Stimulated activated CD8-positive, alpha-beta memory T cell treated with anti-CD3 and anti-CD28 coated beads, Interleukin-12 subunit alpha, Interleukin-12 subunit beta, amount 100 ng/mL, for 1 hour (primary cell): ENCODE measurements around the gene CEPT1.
"Not testable (repeated sequence)": the region's sequence is repeated elsewhere in the genome, so short reads cannot be mapped to it uniquely, and the experiment has no call there.

Experiments used
- DNase-seq: peaks from one replicate; pipeline ENCODE4 v3.0.0-alpha.2; 2020; ENCODE audit warnings: low read depth

CEPT1 gene

DNA sequence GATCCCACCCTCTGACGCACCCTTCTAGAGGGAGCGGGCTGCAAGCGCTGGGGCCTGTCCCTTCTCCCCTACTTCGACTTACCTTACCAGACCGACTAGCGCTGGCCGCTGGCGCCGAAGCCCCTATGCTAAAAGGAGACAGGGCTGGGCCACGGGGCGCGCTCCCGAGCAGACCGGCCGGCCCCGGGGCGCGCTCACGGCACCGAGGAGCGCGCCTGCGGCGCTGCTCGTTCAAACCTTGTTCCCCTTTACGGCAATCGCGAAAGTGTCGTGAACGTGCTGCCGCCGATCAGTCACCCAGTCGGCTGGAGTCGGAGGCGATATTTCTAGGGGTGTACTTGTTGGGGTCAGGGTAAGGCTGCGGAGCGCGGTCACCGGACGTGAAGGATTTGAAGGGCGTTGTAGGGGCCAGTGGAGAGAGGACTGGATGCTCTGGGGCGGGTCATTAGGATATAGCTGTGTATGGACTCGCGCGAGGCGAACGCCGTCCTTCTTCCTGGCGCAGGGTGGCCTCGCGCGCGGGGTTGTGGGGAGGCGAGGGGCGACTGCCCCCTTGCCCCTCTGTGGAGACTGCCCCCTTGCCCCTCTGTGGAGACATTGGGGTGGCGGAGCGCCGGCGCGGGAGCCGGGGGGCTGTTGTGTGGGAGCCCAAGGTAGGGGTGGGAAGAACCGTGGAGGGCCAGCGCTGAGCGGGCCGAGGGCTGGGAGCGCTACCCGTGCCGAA, at the start of gene CEPT1, which contains the start of gene DRAM2:
CEPT1 (plus strand) TSS at position 268 of the 724 bp plus-strand sequence. CDS start 7,492 bp downstream, outside the sequence.
DRAM2 (minus strand) TSS at position 138 of the 724 bp plus-strand sequence. CDS start 8,539 bp downstream, outside the sequence.
- peak; percentile 84 for DNase-seq

DNA sequence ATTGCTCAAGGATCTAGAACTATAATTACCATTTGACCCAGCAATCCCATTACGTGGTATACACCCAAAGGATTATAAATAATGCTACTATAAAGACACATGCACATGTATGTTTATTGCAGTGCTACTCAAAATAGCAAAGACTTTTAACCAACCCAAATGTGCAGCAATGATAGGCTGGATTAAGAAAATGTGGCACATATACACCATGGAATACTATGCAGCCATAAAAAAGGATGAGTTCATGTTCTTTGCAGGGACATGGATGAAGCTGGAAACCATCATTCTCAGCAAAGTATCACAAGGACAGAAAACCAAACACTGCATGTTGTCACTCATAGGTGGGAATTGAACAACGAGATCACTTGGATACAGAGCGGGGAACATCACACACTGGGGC, 44.6 kb upstream of the CEPT1 start:
- DNase-seq, result not testable (repeated sequence)

- no peak for DNase-seq
Measured at GRCh38 chr1:111097356-111098099, 42.5 kb upstream of the CEPT1 start.

GRCh38 chr1:111099289-111099688, 40.7 kb upstream of the CEPT1 start:
- no peak for DNase-seq

- DNase-seq, result no peak
Measured at GRCh38 chr1:111101854-111102642, 38.0 kb upstream of the CEPT1 start.

DNA sequence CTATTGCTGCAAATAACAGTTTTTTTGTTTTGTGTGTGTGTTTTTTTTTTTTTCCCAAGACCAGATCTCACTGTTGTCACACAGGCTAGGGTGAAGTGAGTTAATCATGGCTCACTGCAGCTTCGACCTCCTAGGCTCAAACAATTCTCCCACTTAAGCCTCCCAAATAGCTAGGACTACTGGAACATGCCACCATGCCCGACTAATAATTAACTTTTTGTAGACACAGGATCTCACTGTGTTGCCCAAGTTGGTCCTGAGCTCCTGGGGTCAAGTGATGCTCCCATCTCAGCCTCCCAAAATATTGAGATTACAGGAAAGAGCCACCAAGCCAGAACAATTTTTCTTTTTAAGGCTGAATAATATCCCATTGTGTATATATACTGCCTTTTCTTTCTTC, 35.0 kb upstream of the CEPT1 start:
- DNase-seq, result no peak

GRCh38 chr1:111110197-111110899, 29.7 kb upstream of the CEPT1 start:
- no peak for DNase-seq

DNA sequence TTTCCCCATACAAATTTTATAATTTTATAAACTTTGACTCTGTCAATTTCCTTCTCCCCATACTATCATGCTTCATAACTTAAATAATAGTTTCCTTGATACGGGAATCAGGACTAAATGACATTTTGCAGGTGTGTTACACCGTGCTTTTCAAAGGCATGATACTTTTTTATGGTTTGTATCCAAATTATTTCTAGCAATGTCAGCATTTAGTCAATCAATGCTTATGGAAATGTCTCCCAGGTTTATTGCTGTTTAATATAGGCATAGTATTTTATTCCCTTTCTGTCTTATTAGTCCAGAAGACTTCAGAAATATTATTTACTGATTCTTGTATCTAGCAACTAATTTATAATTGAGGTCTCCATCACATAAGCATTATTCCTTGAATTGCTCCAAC, 23.5 kb upstream of the CEPT1 start:
- no peak for DNase-seq

GRCh38 chr1:111126354-111126753, 13.7 kb upstream of the CEPT1 start:
- DNase-seq, result no peak

- no peak for DNase-seq
Measured at GRCh38 chr1:111127923-111128643, 11.9 kb upstream of the CEPT1 start.

GRCh38 chr1:111129376-111129775, 10.6 kb upstream of the CEPT1 start:
- DNase-seq, result no peak

DNA sequence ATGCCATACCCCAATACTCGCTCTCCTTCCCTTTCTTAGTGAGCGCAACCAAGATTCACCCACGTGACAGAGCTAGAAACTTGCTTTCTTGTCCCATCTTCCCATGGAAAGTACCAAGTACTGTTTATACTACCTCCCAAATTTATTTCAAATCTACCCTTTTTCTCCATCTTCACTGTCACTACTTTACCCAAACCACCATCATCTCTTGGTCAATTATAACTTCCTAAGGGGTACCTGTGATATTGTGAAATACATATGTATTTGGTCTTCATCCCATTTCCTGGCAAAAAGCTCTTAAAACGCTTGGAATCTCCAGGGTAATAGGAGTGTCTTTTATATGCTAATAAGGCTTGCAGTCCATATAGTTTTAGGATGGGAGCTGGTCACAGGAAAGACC, 8.3 kb upstream of the CEPT1 start:
- no peak for DNase-seq

GRCh38 chr1:111133866-111134265, 6.2 kb upstream of the CEPT1 start:
- no peak for DNase-seq

DNA sequence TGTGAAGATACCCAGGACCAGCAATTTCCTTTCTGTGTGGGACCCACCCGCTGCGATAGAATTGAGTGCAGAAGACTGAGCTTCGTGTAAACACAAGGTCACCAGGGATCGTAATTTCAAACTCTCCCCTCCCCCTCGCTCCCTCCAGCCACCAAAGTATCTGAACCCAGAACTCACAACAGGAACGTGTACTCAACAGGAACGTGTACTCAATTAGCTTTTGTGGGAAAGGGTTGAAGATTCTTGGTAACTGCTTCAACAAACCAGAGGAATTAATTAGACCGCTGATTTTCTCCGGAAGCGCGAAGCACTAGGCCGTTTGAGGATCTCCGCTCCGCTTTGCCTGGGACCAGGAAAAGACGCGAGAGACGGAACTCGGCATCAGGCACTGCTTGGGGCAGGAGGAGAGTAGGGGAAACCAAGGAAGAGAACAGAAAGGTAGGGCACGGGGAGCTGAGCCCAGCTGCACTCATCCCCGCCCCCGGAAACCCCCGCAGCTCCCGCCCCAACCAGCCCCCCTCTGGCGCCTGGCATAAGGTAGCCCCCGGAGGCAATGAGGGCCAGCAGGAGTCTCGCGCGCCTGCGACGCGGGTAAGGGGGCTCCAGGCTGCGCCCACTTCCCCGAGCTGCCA, 583 bp upstream of the CEPT1 start:
- no peak for DNase-seq

GRCh38 chr1:111140680-111140967, 601 bp downstream of the CEPT1 start:
- DNase-seq, result no peak

- DNase-seq, result no peak
Measured at GRCh38 chr1:111141245-111142220, 1.5 kb downstream of the CEPT1 start.

DNA sequence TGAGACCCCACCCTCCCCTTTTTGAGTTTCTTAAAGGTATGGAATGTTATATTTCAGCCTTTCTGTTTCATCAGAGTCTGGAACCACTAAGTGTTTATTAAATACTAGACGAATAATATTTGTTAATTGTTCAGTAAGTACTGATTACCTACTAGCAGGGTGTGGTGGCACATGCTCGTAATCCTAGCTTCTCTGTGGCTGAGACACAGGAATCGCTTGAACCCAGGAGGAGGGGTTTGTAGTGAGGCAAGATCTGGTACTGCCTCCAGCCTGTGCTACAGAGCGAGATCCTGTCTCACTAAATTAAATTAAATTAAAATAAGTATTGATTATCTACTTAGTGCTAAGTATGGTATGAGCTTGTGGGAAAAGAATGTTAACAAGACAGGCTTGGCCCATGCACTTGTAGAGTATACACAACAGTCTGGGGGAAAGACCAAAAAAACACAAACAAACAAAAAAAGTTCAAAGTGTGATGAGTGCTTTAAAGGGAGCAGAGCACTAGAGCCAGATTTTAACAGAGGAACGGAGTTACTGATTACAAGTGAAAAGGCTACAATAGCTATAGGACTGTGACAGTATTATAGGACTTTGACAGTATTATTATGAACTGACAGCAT, 2.4 kb downstream of the CEPT1 start:
- no peak for DNase-seq

GRCh38 chr1:111145542-111145941, 5.5 kb downstream of the CEPT1 start:
- DNase-seq, result no peak
